Memory B cell (primary cell): ENCODE measurements around the gene MIA3.
"Not testable (repeated sequence)": the region's sequence is repeated elsewhere in the genome, so short reads cannot be mapped to it uniquely, and the experiment has no call there.

Experiments used
- ATAC-seq: fragments of 150-1000 bp; cut with Tn5 transposase; 2 replicates; pipeline ENCODE4 v1.10.0; 2021; ENCODE audit warnings: low read depth, mild to moderate bottlenecking, moderate library complexity
- DNase-seq, 2 donors: peaks; one replicate each; pipeline ENCODE4 v3.0.0; 2022; ENCODE audit warnings: low spot score in 2 of 2
- H3K27ac Mint-ChIP-seq: one replicate; pipeline ENCODE4 v1.8.0; 2022; ENCODE audit warnings: mild to moderate bottlenecking, moderate library complexity, mixed read lengths
- H3K27me3 Mint-ChIP-seq: one replicate; pipeline ENCODE4 v1.8.0; 2022; ENCODE audit warnings: mixed read lengths
- H3K36me3 Mint-ChIP-seq: one replicate; pipeline ENCODE4 v1.8.0; 2022; ENCODE audit warnings: mild to moderate bottlenecking, mixed read lengths
- H3K4me1 Mint-ChIP-seq: one replicate; pipeline ENCODE4 v1.8.0; 2022; ENCODE audit warnings: mixed read lengths
- H3K4me3 Mint-ChIP-seq: one replicate; pipeline ENCODE4 v1.8.0; 2022; ENCODE audit warnings: mild to moderate bottlenecking, moderate library complexity, mixed read lengths
- H3K9me3 Mint-ChIP-seq: one replicate; pipeline ENCODE4 v1.8.0; 2022; ENCODE audit warnings: mixed read lengths

The MIA3 gene

DNA sequence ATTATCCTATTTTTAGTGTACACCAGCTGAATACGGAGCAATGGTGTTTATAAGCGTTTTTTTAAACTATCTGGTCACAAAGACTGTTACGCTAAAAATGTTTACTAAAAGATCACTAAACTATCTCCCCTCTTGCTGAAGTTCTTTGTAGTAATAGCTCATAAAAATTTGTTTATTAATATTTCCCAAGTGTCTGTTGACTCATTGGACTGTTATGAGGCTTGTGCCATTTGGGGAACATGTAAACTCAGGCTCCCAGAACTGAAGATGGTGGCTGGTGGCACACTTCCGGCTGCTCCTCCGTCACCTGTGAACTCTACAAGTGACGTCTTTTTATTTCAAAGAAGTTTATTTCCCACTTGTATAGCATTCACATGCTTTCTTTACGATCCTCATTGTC lies 48.1 kb downstream of the MIA3 start:
- Mint-ChIP-seq H3K27ac (no peak overlapping the region), H3K9me3 (no peaks in the 10 kb centered on the region), H3K36me3 (peaks cover 23% of the 10 kb centered on the region), H3K4me3 (no peak overlapping the region), H3K27me3 (no peaks in the 10 kb centered on the region), H3K4me1 (no peaks in the 10 kb centered on the region)
- ATAC-seq (no peak), DNase-seq (no peak)

GRCh38 chr1:222668184-222668583 lies 50.3 kb downstream of the MIA3 start:
- H3K36me3 Mint-ChIP-seq: peaks cover 25% of the 10 kb centered on the region
- H3K4me3 Mint-ChIP-seq, H3K27me3 Mint-ChIP-seq, H3K9me3 Mint-ChIP-seq, H3K27ac Mint-ChIP-seq, H3K4me1 Mint-ChIP-seq, DNase-seq, ATAC-seq: not testable (repeated sequence)

- DNase-seq, H3K27me3 Mint-ChIP-seq, H3K27ac Mint-ChIP-seq, H3K9me3 Mint-ChIP-seq, H3K4me3 Mint-ChIP-seq, ATAC-seq, H3K4me1 Mint-ChIP-seq: not testable (repeated sequence)
- peaks cover 26% of the 10 kb centered on the region for H3K36me3 Mint-ChIP-seq
Measured at GRCh38 chr1:222669107-222669506, 51.2 kb downstream of the MIA3 start.

DNA sequence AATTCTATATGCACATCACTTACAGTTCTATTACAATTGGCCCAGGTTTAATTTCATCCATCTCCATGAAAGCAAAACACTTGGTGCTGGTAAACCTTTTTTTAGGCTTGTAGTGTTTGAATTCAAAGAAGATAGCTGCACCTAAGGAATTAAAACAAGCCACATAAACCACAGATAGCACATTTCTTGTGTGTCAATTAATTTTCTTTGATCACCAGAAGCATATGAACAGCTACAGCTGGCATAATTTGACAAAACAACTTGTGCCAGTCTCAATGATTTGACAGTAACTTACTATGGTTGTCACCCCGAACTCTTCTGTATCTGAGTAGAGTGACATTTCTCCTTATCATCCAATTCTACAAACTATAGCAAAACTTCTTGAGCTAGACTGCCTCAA lies 52.2 kb downstream of the MIA3 start:
- H3K4me1 Mint-ChIP-seq: no peaks in the 10 kb centered on the region
- no peak overlapping the region for H3K4me3 Mint-ChIP-seq
- no peaks in the 10 kb centered on the region for H3K9me3 Mint-ChIP-seq
- no peaks in the 10 kb centered on the region for H3K27me3 Mint-ChIP-seq
- H3K27ac Mint-ChIP-seq: peak overlapping the region; percentile 35
- no peak for DNase-seq
- ATAC-seq: no peak
- H3K36me3 Mint-ChIP-seq: peaks cover 27% of the 10 kb centered on the region

DNA sequence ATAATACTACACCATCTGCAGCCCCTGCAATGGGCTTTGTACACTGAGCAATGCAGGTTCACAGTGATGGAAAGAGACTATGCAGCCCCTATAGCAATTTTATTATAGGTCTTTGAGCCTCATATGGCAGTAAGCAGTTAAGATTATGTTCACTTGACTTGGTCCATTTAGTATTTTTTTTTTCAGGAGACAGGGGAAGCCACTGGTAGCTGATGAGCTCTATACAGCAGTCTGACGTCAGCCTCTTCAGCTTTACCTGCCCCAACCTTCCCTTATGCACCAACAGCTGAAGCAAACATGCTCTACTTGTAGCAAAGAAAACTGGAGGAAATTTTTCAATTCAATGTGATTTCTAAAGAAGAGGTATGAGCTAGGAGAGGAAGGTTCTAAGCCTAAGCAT lies 62.2 kb downstream of the MIA3 start:
- Mint-ChIP-seq H3K9me3 (no peaks in the 10 kb centered on the region), H3K36me3 (peaks cover 14% of the 10 kb centered on the region), H3K27ac (no peak overlapping the region), H3K4me1 (no peaks in the 10 kb centered on the region), H3K4me3 (no peak overlapping the region), H3K27me3 (no peaks in the 10 kb centered on the region)
- no peak for ATAC-seq
- DNase-seq: no peak

- Mint-ChIP-seq H3K4me1 (peaks cover 20% of the 10 kb centered on the region), H3K9me3 (no peaks in the 10 kb centered on the region), H3K36me3 (peaks cover 13% of the 10 kb centered on the region), H3K27me3 (no peaks in the 10 kb centered on the region), H3K27ac (peak overlapping the region; percentile 22), H3K4me3 (no peak overlapping the region)
- no peak for ATAC-seq
- DNase-seq: no peak
Measured at GRCh38 chr1:222691016-222691415, 73.1 kb downstream of the MIA3 start.

- Mint-ChIP-seq H3K27ac (peak overlapping the region; percentile 81), H3K36me3 (peaks cover 8% of the 10 kb centered on the region), H3K4me3 (no peak overlapping the region), H3K4me1 (peaks cover 24% of the 10 kb centered on the region), H3K9me3 (no peaks in the 10 kb centered on the region), H3K27me3 (no peaks in the 10 kb centered on the region)
- no peak for DNase-seq
- no peak for ATAC-seq
Measured at GRCh38 chr1:222694927-222695326, 77.0 kb downstream of the MIA3 start.

GRCh38 chr1:222696741-222697140 lies 78.8 kb downstream of the MIA3 start:
- Mint-ChIP-seq H3K4me1 (peaks cover 20% of the 10 kb centered on the region), H3K27ac (no peak overlapping the region), H3K4me3 (no peak overlapping the region), H3K9me3 (no peaks in the 10 kb centered on the region), H3K36me3 (peaks cover 5% of the 10 kb centered on the region), H3K27me3 (no peaks in the 10 kb centered on the region)
- DNase-seq (no peak), ATAC-seq (no peak)

DNA sequence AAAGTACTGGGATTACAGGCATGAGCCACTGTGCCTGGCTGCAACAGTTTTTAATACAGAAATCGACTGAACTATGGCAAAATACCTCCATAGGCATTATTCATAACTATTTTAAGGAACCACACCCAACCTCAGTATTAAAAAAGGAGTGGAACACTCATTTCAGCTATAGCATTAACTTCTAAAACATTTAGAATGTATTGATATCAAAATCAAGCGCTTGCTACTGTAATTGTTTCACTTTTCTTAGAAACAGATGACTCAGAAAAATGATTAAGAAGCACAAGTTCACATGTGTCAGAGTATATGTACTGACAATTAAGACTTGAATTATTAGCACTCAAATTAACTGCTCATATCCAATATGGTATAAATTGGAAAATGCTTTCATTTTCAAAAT lies 79.3 kb downstream of the MIA3 start:
- H3K27ac Mint-ChIP-seq: peak overlapping the region; percentile 42
- peaks cover 5% of the 10 kb centered on the region for H3K36me3 Mint-ChIP-seq
- no peak for ATAC-seq

DNA sequence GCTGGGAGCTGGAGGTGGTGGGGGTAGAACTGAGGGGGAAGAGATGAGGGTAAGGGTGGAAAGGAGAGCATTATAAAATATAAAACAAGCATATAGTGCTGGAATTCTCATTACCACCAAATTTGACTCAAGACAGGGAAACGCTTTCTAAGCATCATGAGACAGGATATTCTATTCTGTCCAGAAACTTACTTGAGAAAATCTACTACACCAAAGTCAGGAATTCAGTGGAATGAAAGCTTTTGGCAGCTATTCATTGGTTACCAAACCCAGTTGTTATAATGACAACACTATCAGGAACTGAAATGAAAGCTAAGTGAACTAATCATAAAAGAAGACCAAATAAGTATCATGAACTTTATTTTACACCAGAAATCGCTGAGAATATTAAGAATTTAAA lies 79.9 kb downstream of the MIA3 start:
- H3K4me3 Mint-ChIP-seq: no peak overlapping the region
- no peaks in the 10 kb centered on the region for H3K27me3 Mint-ChIP-seq
- DNase-seq (no peak), ATAC-seq (no peak)
- H3K36me3 Mint-ChIP-seq: peaks cover 6% of the 10 kb centered on the region
- no peaks in the 10 kb centered on the region for H3K9me3 Mint-ChIP-seq
- H3K4me1 Mint-ChIP-seq: peaks cover 20% of the 10 kb centered on the region
- peak overlapping the region; percentile 42 for H3K27ac Mint-ChIP-seq

More for the DNA sequence above, 79.3 kb downstream of the MIA3 start:
- peaks cover 20% of the 10 kb centered on the region for H3K4me1 Mint-ChIP-seq
- H3K9me3 Mint-ChIP-seq: no peaks in the 10 kb centered on the region
- no peaks in the 10 kb centered on the region for H3K27me3 Mint-ChIP-seq
- no peak for DNase-seq
- H3K4me3 Mint-ChIP-seq: no peak overlapping the region

GRCh38 chr1:222702210-222702609 lies 84.3 kb downstream of the MIA3 start:
- no peaks in the 10 kb centered on the region for H3K27me3 Mint-ChIP-seq
- H3K27ac Mint-ChIP-seq: peak overlapping the region; percentile 54
- peaks cover 19% of the 10 kb centered on the region for H3K36me3 Mint-ChIP-seq
- no peak overlapping the region for H3K4me3 Mint-ChIP-seq
- ATAC-seq (no peak), DNase-seq (no peak)
- peaks cover 4% of the 10 kb centered on the region for H3K9me3 Mint-ChIP-seq
- peaks cover 20% of the 10 kb centered on the region for H3K4me1 Mint-ChIP-seq

DNA sequence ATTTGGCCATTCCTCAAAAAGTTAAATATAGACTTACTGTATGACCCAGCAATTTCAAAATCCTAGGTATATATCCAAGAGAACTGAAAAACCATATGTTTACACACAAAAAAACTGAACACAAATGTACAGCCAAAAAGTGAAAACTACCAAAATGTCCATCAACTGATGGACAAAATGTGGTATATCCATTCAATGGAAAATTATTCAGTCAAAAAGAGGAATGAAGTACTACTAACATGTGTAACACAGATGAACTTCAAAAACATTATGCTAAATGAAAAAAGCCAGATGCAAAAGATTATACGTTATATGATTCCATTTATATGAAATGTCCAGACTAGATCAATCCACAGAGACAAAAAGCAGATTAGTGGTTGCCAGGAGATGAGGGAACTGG lies 86.4 kb downstream of the MIA3 start:
- no peak overlapping the region for H3K4me3 Mint-ChIP-seq
- peaks cover 4% of the 10 kb centered on the region for H3K9me3 Mint-ChIP-seq
- DNase-seq (no peak), ATAC-seq (no peak)
- H3K36me3 Mint-ChIP-seq: peaks cover 17% of the 10 kb centered on the region
- H3K27me3 Mint-ChIP-seq: no peaks in the 10 kb centered on the region
- H3K27ac Mint-ChIP-seq: peak overlapping the region; percentile 59
- peaks cover 24% of the 10 kb centered on the region for H3K4me1 Mint-ChIP-seq

GRCh38 chr1:222706815-222707214 lies 88.9 kb downstream of the MIA3 start:
- ATAC-seq (peak; percentile 20), DNase-seq (no peak)
- Mint-ChIP-seq H3K4me3 (no peak overlapping the region), H3K9me3 (peaks cover 4% of the 10 kb centered on the region), H3K27ac (no peak overlapping the region), H3K4me1 (peaks cover 31% of the 10 kb centered on the region), H3K27me3 (no peaks in the 10 kb centered on the region), H3K36me3 (peaks cover 24% of the 10 kb centered on the region)

DNA sequence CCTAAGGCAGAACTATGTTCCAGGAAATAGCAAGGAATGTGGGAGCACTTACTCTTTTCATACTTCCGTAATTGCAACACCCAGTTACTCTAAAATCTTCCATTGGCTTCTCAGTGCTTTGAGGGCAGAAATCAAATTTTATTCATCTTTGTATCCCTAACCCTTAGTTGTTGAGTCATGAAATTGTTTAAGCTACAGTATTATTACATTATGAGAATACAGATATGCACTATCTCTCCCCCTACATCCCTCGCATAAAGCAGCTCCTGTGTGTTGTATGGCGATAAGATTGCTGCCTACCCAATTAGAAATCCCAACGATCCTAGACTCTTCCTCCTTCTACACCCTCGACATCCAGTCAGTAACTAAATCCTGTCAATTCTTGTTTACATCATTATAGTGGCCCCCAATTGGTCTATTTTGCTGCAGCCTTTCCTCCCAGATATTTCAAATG lies 91.8 kb downstream of the MIA3 start:
- Mint-ChIP-seq H3K4me3 (peak overlapping the region; percentile 16), H3K27ac (peak overlapping the region; percentile 4), H3K36me3 (peaks cover 12% of the 10 kb centered on the region), H3K4me1 (peaks cover 30% of the 10 kb centered on the region), H3K27me3 (no peaks in the 10 kb centered on the region), H3K9me3 (no peaks in the 10 kb centered on the region)
- ATAC-seq (no peak), DNase-seq (no peak)

DNA sequence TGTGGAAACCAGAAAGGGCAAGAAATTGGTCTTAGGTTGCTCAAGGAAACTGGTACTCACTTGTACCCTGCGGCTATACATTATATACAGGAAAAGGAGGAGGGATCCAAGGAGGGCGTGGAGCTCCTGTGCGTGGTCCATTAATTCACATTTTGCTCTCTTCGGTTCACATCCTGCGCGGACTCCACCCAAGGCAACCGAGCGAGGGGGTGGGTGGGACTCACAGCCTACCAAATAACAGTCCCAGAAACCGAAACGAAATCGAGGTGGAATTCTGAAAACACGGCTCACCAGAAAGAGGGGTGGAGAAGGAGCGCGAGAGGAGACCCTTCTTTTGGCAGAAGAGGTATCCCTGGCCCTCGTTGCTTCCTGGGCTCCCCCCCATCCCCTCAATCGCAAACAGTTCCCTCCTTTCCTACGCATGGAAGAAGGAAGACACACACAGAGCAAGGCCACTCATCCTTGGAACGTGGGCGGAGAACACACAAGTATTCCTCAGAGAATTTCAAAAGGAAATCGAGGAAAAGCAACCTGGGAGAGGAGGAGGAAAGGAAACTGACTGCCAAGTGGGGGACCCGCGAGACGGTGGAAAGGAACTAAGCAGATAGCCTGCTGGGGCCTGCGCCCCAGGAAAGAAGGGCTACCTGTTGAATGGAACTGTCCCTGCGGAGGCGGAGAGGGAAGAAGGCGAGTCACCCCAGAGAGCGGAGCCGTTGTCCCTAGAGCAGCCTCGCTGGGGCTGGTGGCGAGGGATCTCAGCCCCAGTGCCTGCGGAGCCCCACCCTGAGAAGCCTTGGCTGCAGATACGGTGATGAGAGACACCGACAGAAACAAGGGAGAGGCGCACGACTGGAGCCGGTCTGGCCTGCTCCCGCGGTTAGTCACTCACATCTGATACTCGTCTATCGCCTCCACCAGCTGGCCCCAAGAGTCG lies 93.7 kb downstream of the MIA3 start:
- Mint-ChIP-seq H3K27ac (peak overlapping the region; percentile 98), H3K27me3 (no peaks in the 10 kb centered on the region), H3K36me3 (peaks cover 11% of the 10 kb centered on the region), H3K4me1 (peaks cover 28% of the 10 kb centered on the region), H3K9me3 (no peaks in the 10 kb centered on the region), H3K4me3 (peak overlapping the region; percentile 92)
- DNase-seq: peak in 1 of 2 donors; percentile 33
- ATAC-seq: peak; percentile 13
